Uterus (tissue), 4 donors: ENCODE data around the gene C17orf107. TPM values are rescaled to one million over a fixed set of nuclear protein-coding genes. Genes with fewer than 3 reads are reported as not detected.

ENCODE experiments used
- DNase-seq, 2 donors: peaks; one replicate each; pipeline ENCODE4 v3.0.0-alpha.2; 2019 to 2020
- H3K27ac ChIP-seq, 2 donors: fragments of 200-600 bp; sonication (generic); 1 replicate in 1 of 2; 2 replicates in 1 of 2; pipeline ENCODE4 v1.5.1; 2016 to 2018
- H3K27me3 ChIP-seq, 2 donors: fragments of 200-600 bp; sonication (generic); one replicate each; pipeline ENCODE4 v1.5.1; 2018 to 2019; ENCODE audit warnings: control low read depth in 1 of 2
- H3K36me3 ChIP-seq, 2 donors: fragments of 200-600 bp; sonication (generic); one replicate each; pipeline ENCODE4 v1.5.1; 2019; ENCODE audit warnings: control low read depth in 1 of 2
- H3K4me1 ChIP-seq, 2 donors: fragments of 200-600 bp; sonication (generic); one replicate each; pipeline ENCODE4 v1.5.1; 2018 to 2019; ENCODE audit warnings: control low read depth in 1 of 2
- H3K4me3 ChIP-seq, 2 donors: fragments of 200-600 bp; sonication (generic); 1 replicate in 1 of 2; 2 replicates in 1 of 2; pipeline ENCODE4 v1.5.1; 2018 to 2019; ENCODE audit warnings: mild to moderate bottlenecking in 1 of 2
- H3K9me3 ChIP-seq, 2 donors: fragments of 200-600 bp; sonication (generic); one replicate each; pipeline ENCODE4 v1.5.1; 2019; ENCODE audit warnings: control low read depth in 1 of 2
- CTCF ChIP-seq, 4 experiments: fragments of 200-600 bp in 2 of 4; fragments of 450-650 bp in 2 of 4; sonication (generic) in 2 of 4; IDR thresholded peaks; one replicate each; pipeline ENCODE4 v1.5.1; 2016 to 2019; ENCODE audit warnings: antibody characterized with exemption in 4 of 4, mild to moderate bottlenecking in 2 of 4, moderate library complexity in 1 of 4
- POLR2A ChIP-seq, 2 donors: fragments of 450-650 bp; IDR thresholded peaks; one replicate each; pipeline ENCODE4 v1.6.1; 2016; ENCODE audit warnings: antibody characterized with exemption in 2 of 2, mild to moderate bottlenecking in 1 of 2, moderate library complexity in 1 of 2
- intact Hi-C: fragments of 100-400 bp; cut with DNase I; formaldehyde crosslinking; loops from one replicate; pipeline ENCODE4 v1.15.1; 2023; ENCODE audit warnings: low total_unique reads
- total RNA-seq, 4 donors: library from RNA; depleted of rRNA in 3 of 4; stranded (reverse); fragments of >200 nt in 3 of 4; gene quantifications; one replicate each; pipeline versions ENCODE4 v1.1.0 to v1.2.4, GENCODE V29; 2014 to 2023
- donor health status: DM: yes; HTN: yes; CAD: no.

Gene C17orf107
- total RNA-seq, 4 donors from 2014 or later = 2.9 to 6.6 (median 3.5) TPM; not detected in 1

- H3K4me1 ChIP-seq = peaks cover 0 to 5% of the 10 kb centered on the region in 2 donors
- intact Hi-C loops = no loop called here
- H3K27ac ChIP-seq = peak overlapping the region; percentile 24 to 55
- H3K36me3 ChIP-seq = no peaks in the 10 kb centered on the region
- TF ChIP-seq CTCF (IDR thresholded peaks at IDR 0.05) (no peak), POLR2A (IDR thresholded peaks at IDR 0.05) (no peak)
- no peak overlapping the region for H3K4me3 ChIP-seq
- no peaks in the 10 kb centered on the region for H3K9me3 ChIP-seq
- H3K27me3 ChIP-seq = no peaks in the 10 kb centered on the region
- DNase-seq = peak in 1 of 2 donors; percentile 43
Observed at GRCh38 chr17:4858882-4859260, 40.5 kb upstream of the C17orf107 start.

GRCh38 chr17:4859816-4860625, 39.3 kb upstream of the C17orf107 start:
- intact Hi-C loops = no loop called here
- DNase-seq = no peak
- H3K27ac ChIP-seq = peak overlapping the region in 1 of 2 donors; percentile 55
- no peaks in the 10 kb centered on the region for H3K36me3 ChIP-seq
- H3K27me3 ChIP-seq = no peaks in the 10 kb centered on the region
- H3K9me3 ChIP-seq = no peaks in the 10 kb centered on the region
- H3K4me3 ChIP-seq = no peak overlapping the region
- peaks cover 0 to 5% of the 10 kb centered on the region in 2 donors for H3K4me1 ChIP-seq
- no peak for TF ChIP-seq CTCF (IDR thresholded peaks at IDR 0.05)
- TF ChIP-seq POLR2A (IDR thresholded peaks at IDR 0.05) = no peak

- intact Hi-C loops = no loop called here
- no peak for DNase-seq
- TF ChIP-seq CTCF (IDR thresholded peaks at IDR 0.05) (no peak), POLR2A (IDR thresholded peaks at IDR 0.05) (no peak)
- Histone ChIP-seq H3K4me3 (no peak overlapping the region), H3K4me1 (peaks cover 0 to 5% of the 10 kb centered on the region in 2 donors), H3K27me3 (no peaks in the 10 kb centered on the region), H3K27ac (peak overlapping the region in 1 of 2 donors; percentile 55), H3K9me3 (no peaks in the 10 kb centered on the region), H3K36me3 (no peaks in the 10 kb centered on the region)
Observed at GRCh38 chr17:4860651-4861050, 38.7 kb upstream of the C17orf107 start.

GRCh38 chr17:4861052-4861451, 38.3 kb upstream of the C17orf107 start:
- Histone ChIP-seq H3K9me3 (no peaks in the 10 kb centered on the region), H3K4me3 (no peak overlapping the region), H3K27ac (peak overlapping the region in 1 of 2 donors; percentile 55), H3K27me3 (no peaks in the 10 kb centered on the region), H3K36me3 (no peaks in the 10 kb centered on the region), H3K4me1 (peaks cover 0 to 3% of the 10 kb centered on the region in 2 donors)
- intact Hi-C loops = no loop called here
- no peak for TF ChIP-seq CTCF (IDR thresholded peaks at IDR 0.05)
- TF ChIP-seq POLR2A (IDR thresholded peaks at IDR 0.05) = no peak
- DNase-seq = no peak

- Histone ChIP-seq H3K4me1 (no peaks in the 10 kb centered on the region), H3K9me3 (no peaks in the 10 kb centered on the region), H3K27me3 (no peaks in the 10 kb centered on the region), H3K4me3 (no peak overlapping the region), H3K27ac (no peak overlapping the region), H3K36me3 (no peaks in the 10 kb centered on the region)
- TF ChIP-seq CTCF (IDR thresholded peaks at IDR 0.05) (no peak), POLR2A (IDR thresholded peaks at IDR 0.05) (no peak)
- no peak for DNase-seq
- intact Hi-C loops = no loop called here
Observed at GRCh38 chr17:4862720-4863119, 36.6 kb upstream of the C17orf107 start.
